Transverse colon (tissue), 4 donors: ENCODE results near the gene CCL18.

ENCODE experiments used
- POLR2A ChIP-seq: fragments of 450-650 bp; IDR thresholded peaks from one replicate; pipeline ENCODE4 v1.6.1; 2016; ENCODE audit warnings: antibody characterized with exemption, mild to moderate bottlenecking, moderate library complexity
- POLR2AphosphoS5 ChIP-seq, 3 donors: sonication (generic); formaldehyde crosslinking; IDR thresholded peaks; one replicate each; pipeline ENCODE4 v1.6.1; 2016; ENCODE audit warnings: antibody characterized with exemption in 3 of 3
- TF ChIP-seq, protein P1 (sequence below), 5 experiments: fragments of 200-600 bp in 3 of 5; fragments of 450-650 bp in 2 of 5; sonication (generic) in 3 of 5; IDR thresholded peaks; 1 replicate in 2 of 5; 2 replicates in 3 of 5; pipeline ENCODE4 v1.5.1; 2016 to 2017; ENCODE audit warnings: antibody characterized with exemption in 5 of 5, inconsistent platforms in 3 of 5, mild to moderate bottlenecking in 2 of 5, moderate library complexity in 1 of 5

- TF ChIP-seq, protein P1, sequence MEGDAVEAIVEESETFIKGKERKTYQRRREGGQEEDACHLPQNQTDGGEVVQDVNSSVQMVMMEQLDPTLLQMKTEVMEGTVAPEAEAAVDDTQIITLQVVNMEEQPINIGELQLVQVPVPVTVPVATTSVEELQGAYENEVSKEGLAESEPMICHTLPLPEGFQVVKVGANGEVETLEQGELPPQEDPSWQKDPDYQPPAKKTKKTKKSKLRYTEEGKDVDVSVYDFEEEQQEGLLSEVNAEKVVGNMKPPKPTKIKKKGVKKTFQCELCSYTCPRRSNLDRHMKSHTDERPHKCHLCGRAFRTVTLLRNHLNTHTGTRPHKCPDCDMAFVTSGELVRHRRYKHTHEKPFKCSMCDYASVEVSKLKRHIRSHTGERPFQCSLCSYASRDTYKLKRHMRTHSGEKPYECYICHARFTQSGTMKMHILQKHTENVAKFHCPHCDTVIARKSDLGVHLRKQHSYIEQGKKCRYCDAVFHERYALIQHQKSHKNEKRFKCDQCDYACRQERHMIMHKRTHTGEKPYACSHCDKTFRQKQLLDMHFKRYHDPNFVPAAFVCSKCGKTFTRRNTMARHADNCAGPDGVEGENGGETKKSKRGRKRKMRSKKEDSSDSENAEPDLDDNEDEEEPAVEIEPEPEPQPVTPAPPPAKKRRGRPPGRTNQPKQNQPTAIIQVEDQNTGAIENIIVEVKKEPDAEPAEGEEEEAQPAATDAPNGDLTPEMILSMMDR (IDR thresholded peaks at IDR 0.05) = no peak
- TF ChIP-seq POLR2AphosphoS5 (IDR thresholded peaks at IDR 0.05) (no peak), POLR2A (no peak)
Observed at GRCh38 chr17:36105781-36106492, 41.9 kb downstream of the CCL18 start.
